GM19467 (cell line): Measurements from ENCODE around the gene GIGYF1.
"Not testable (repeated sequence)": the region's sequence is repeated elsewhere in the genome, so short reads cannot be mapped to it uniquely, and the experiment has no call there.

Experiments
- ATAC-seq: cut with Tn5 transposase; IDR thresholded peaks from one replicate; pipeline ENCODE4 v1.9.1; 2021; ENCODE audit warnings: mild to moderate bottlenecking, moderate library complexity; ENCODE audit not compliant: unreplicated experiment

GIGYF1 gene

GRCh38 chr7:100694098-100694745, at the start of gene GIGYF1:
TSS of gene GIGYF1 (minus strand) at chr7:100694250. CDS start at chr7:100688238, 6,012 bp downstream.
- ATAC-seq: peak; percentile 42

- ATAC-seq: no peak
Measured at GRCh38 chr7:100739934-100740333, 45.9 kb upstream of the GIGYF1 start.

- no peak for ATAC-seq
Measured at GRCh38 chr7:100736671-100737070, 42.6 kb upstream of the GIGYF1 start.

GRCh38 chr7:100735730-100736129, 41.7 kb upstream of the GIGYF1 start:
- ATAC-seq: no peak

- ATAC-seq: no peak
Measured at GRCh38 chr7:100731937-100732636, 38.0 kb upstream of the GIGYF1 start.

GRCh38 chr7:100730136-100730800, 36.2 kb upstream of the GIGYF1 start:
- no peak for ATAC-seq

- no peak for ATAC-seq
Measured at GRCh38 chr7:100728196-100728595, 34.1 kb upstream of the GIGYF1 start.

GRCh38 chr7:100726996-100727761, 33.1 kb upstream of the GIGYF1 start:
- no peak for ATAC-seq

- not testable (repeated sequence) for ATAC-seq
Measured at GRCh38 chr7:100724364-100724763, 30.3 kb upstream of the GIGYF1 start.

GRCh38 chr7:100723732-100724275, 29.8 kb upstream of the GIGYF1 start:
- ATAC-seq: no peak

- ATAC-seq: no peak
Measured at GRCh38 chr7:100722480-100723212, 28.6 kb upstream of the GIGYF1 start.

- no peak for ATAC-seq
Measured at GRCh38 chr7:100721505-100721812, 27.4 kb upstream of the GIGYF1 start.

GRCh38 chr7:100720671-100721504, 26.8 kb upstream of the GIGYF1 start:
- ATAC-seq: no peak

- ATAC-seq: no peak
Measured at GRCh38 chr7:100720279-100720670, 26.2 kb upstream of the GIGYF1 start, which contains the start of gene EPO. TSS of gene EPO (plus strand) at chr7:100720468. CDS start at chr7:100720981, 513 bp downstream.

GRCh38 chr7:100719523-100720278, 25.7 kb upstream of the GIGYF1 start:
- ATAC-seq: no peak

- ATAC-seq: not testable (repeated sequence)
Measured at GRCh38 chr7:100717073-100717472, 23.0 kb upstream of the GIGYF1 start.

GRCh38 chr7:100714725-100715124, 20.7 kb upstream of the GIGYF1 start:
- ATAC-seq: no peak

GRCh38 chr7:100711369-100711768, 17.3 kb upstream of the GIGYF1 start:
- ATAC-seq: no peak

GRCh38 chr7:100710452-100710851, 16.4 kb upstream of the GIGYF1 start:
- ATAC-seq: no peak
